Measurements from ENCODE around the gene DAP.
"Not testable (repeated sequence)": the region's sequence is repeated elsewhere in the genome, so short reads cannot be mapped to it uniquely, and the experiment has no call there.

DAP gene

GRCh38 chr5:10668697-10669096, 92.3 kb downstream of the DAP start:
- ChIA-PET CTCF (no interaction called here), POLR2A (no interaction called here)
- TF ChIP-seq CTCF (IDR thresholded peaks at IDR 0.05; ENCODE audit: control extremely low read depth, extremely low read depth, low read depth, missing control alignments) = no peak
- DNase-seq (ENCODE audit: extremely low spot score) = no peak

- no peak for DNase-seq (ENCODE audit: extremely low spot score)
- ChIA-PET CTCF (interaction anchor here (0.6 to 1.8 kb wide), 2 partner anchors 40 to 91 kb away, joined by 3 to 8 read pairs; no protein-coding TSS in a partner anchor), POLR2A (no interaction called here)
- TF ChIP-seq CTCF (IDR thresholded peaks at IDR 0.05; ENCODE audit: control extremely low read depth, extremely low read depth, low read depth, missing control alignments) = no peak
These were observed 93.5 kb downstream of the DAP start for GRCh38 chr5:10667431-10668057.

- no peak for DNase-seq (ENCODE audit: extremely low spot score)
- no peak for TF ChIP-seq CTCF (IDR thresholded peaks at IDR 0.05; ENCODE audit: control extremely low read depth, extremely low read depth, low read depth, missing control alignments)
- CTCF ChIA-PET = interaction anchor here (1.3 to 1.8 kb wide), 2 partner anchors 12 to 39 kb away, joined by 3 to 8 read pairs; no protein-coding TSS in a partner anchor
- POLR2A ChIA-PET = no interaction called here
These were observed 94.3 kb downstream of the DAP start for GRCh38 chr5:10666531-10667299.

GRCh38 chr5:10665799-10666198, 95.2 kb downstream of the DAP start:
- no peak for DNase-seq (ENCODE audit: extremely low spot score)
- no peak for TF ChIP-seq CTCF (IDR thresholded peaks at IDR 0.05; ENCODE audit: control extremely low read depth, extremely low read depth, low read depth, missing control alignments)
- ChIA-PET CTCF (interaction anchor here (1.3 to 1.8 kb wide), 2 partner anchors 13 to 38 kb away, joined by 3 to 8 read pairs; no protein-coding TSS in a partner anchor), POLR2A (no interaction called here)

- CTCF ChIA-PET = interaction anchor here (0.7 to 1.7 kb wide), 4 partner anchors 21 to 216 kb away, joined by 3 to 4 read pairs (median 4); no protein-coding TSS in a partner anchor
- POLR2A ChIA-PET; DNase-seq (ENCODE audit: extremely low spot score): not testable (repeated sequence)
These were observed 96.8 kb downstream of the DAP start for GRCh38 chr5:10664180-10664769.

GRCh38 chr5:10663489-10664179, 97.4 kb downstream of the DAP start:
- ChIA-PET CTCF (interaction anchor here (0.7 to 1.7 kb wide), 5 partner anchors 9 to 216 kb away, joined by 3 to 4 read pairs (median 3); no protein-coding TSS in a partner anchor), POLR2A (no interaction called here)
- no peak for DNase-seq (ENCODE audit: extremely low spot score)
- no peak for TF ChIP-seq CTCF (IDR thresholded peaks at IDR 0.05; ENCODE audit: control extremely low read depth, extremely low read depth, low read depth, missing control alignments)
